HG03432 (cell line): Measurements from ENCODE around the gene LSP1.
A peak's percentile ranks its signal among the peaks of the same experiment; 100 is the strongest.
"Not testable (repeated sequence)": the region's sequence is repeated elsewhere in the genome, so short reads cannot be mapped to it uniquely, and the experiment has no call there.

Source experiments
- ATAC-seq: cut with Tn5 transposase; IDR thresholded peaks from one replicate; pipeline ENCODE4 v1.9.1; 2021; ENCODE audit warnings: mild to moderate bottlenecking, moderate library complexity; ENCODE audit not compliant: unreplicated experiment

The LSP1 gene

DNA sequence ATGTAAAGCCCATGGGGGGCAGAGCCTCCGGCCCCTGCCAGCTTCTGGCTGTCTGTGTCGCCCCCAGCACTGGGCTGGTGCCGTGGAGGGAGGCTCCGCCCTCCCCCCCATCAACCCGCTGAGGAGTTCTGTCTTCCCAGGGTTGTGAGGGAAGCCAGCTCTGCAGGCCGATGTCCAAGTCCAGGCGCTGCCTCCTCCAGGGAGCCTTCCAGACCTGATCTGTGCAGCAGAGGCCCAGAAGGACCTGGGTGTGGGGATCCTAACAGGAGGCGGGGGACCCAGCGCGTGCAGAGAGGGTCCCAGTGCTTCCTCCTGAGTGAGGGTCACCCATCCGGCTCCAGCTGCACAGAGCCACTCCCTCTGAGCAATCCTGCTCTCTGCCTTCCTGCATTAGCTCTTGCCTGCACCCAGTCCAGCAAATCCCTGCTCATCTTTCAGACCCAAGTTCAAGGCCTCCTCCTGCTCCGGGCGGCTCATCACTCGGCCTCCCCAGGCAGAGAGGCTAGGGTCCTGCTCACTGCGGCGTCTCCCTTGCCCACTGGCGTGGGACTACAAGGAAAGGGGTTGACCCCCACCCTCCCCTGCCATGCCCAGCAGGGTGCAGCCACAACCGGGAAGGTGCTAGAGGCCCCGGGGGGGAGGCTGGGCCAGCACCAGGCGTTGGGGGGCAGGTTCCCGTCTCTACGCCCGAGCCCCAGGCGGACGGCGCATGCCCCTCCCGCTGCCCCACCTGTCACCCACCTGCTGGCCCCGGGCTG lies 22.4 kb downstream of the LSP1 start:
- no peak for ATAC-seq

DNA sequence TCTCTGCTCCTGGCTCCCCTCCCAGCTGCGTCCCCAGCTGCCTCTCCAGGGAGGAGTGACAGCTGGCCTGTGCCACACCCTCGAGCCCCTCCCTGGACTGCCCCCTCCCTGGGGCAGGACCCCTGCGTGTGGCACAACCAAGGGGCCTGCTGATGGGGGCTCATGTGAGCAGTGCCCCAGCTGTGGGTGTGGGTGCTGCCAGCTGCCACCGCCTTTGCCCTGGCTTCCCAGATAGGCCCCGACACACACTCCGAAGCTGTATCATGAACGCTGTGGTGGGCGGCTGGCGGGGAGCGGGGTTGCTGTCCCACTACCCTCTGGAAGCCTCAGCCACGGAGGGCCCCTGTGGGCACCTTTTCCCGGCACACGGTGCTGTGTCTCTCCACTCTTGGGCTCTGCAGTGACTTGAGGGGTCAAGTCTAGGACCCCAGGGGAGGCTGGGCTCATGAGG lies 23.0 kb downstream of the LSP1 start:
- ATAC-seq = not testable (repeated sequence)

DNA sequence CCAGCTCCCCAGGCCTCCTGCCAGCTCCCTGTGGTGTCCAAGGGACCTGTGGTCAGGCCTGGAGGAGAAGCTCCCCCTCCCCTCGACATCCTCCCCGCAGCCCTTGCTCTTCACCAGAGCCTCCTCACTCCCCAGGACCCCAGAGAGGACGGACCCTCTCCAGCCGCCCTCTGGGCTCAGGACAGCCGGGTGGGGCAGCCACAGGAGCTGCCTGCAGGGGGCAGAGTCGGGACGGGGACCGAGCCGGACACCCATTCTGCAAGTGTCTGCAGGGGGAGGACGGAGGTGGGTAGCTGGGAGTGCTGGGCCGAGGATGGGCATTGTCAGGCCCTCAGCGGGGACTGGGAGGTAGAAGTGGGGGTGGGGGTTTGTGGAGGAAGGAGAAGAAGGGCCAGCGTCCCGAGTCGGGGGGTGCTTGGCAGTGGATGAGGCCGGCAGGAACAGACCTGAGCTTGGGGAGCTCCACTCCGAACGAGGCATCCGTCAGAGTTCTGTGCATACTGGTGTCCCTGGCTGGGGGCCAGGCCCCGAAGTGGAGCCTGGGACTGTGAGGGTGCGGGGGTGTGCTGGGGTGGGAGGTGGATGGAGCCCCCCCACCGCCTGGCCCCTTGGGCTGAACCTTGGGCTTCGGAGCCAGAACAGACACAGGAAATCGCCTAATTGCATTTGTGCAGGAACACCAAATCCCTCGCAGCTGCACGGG lies 23.6 kb downstream of the LSP1 start:
- no peak for ATAC-seq

DNA sequence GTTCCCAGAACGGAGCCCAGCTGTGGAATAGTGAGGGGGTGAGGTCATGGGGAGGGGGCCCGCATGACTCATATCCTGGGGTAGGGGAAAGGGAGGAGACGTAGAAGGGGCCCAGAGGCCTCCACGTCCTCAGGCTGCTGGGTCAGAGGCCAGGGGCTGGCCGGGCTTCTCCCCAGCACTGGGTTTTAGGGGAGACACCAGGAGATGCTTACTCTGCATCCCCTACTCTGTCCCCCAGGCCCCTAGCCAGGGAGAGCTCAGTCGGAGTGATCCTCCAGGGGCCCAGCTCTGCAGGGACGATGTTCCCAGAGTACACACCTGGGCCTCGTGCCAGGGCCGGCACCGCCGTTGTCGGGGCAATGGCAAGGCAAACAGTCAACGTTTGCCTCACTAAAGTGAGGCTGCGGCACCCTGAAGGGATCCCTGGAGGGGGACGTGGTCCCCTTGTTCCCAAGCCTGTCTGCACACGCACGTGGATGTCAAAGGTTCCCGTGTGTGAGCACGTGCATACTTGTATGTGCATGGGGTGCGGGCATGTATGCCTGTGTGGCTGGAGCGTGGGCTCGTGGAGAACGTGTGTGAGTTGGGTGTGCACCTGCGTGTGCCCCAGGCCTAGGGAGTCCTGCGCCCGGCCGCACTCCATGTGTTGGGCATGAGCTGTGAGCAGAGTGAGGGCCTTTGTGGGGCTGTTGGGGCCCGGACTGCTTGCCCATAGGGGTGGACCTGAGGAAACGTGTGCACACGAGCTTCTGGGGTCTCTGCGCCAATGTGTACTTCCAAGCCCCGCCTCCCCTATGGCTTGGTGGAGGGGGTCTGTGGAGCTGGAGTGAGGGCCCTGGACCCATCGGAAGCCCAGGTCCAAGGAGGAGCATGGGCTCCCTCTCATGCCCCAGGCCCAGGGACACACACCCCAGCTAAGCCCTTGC lies 24.6 kb downstream of the LSP1 start:
- ATAC-seq = no peak

DNA sequence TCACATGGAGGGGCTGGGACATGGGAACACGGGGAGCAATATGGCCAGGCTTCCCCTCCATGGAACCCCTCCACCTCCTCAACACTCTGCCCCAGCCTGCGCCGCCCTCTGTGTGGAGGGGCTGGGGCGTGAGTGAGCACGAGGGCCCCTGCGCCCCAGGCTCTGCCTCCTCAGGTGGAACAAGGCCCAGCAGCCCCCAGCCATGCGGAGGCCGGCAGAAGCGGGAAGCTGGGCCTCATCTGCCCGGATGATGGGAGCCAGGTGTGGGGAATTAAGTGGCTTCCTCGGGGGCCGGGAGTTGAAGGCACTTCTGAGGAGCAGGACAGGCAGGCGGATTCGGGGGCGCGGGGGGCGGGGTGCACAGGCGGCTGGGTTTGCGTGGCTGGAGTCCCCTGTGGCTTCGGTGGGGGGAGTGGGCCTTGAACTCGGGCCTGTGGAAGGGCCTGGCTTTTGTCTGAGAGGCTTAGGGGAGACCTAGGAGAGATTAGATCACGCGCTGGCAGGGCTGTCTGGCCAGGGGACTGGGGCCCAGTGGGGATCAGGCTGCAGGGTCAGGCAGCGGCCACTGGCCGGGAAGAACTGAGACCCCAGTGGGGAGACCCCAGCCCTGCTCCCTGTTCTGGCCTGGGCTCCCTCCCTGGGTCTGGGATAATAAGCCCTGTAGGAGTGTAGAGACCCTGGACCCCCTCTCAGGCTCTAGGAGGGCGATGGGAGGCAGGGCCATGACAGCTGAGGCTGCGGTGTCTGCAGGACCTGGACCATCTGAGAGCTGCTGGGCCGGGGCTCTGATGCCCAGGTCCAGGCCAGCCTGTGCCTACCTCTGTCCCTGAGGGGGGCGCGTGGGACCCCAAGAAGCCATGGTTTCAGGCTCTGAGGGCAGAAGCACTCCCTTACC lies 25.5 kb downstream of the LSP1 start:
- ATAC-seq = no peak

DNA sequence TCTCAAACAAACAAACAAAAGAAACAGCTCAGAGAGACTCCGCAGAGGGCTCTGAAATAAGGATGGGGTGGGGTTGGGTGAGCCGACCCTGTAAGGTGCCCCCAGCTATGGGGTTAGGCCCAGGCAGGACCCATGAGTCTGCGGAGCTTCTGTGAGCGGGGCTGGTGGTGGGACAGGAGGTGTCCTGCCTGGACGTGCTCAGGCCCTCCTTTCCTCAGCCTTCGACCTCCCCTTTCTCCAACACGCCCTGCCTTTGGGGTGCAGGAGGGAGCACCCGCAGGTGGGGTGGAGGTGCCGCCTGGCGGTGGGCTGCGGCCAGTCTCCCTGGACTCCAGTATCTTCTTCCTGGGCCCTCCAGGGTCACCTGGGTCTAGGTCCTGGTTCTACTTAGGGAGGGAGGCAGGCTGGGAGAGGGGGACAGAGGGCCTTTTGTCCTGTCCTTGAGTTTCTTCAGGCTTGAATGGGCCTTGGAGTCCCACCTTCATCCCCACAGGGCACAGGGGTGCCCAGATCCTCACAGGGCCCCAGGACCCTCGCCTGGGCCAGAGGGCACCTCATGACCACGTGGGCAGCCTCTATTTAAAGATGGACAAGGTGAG lies 26.6 kb downstream of the LSP1 start:
- ATAC-seq = no peak

DNA sequence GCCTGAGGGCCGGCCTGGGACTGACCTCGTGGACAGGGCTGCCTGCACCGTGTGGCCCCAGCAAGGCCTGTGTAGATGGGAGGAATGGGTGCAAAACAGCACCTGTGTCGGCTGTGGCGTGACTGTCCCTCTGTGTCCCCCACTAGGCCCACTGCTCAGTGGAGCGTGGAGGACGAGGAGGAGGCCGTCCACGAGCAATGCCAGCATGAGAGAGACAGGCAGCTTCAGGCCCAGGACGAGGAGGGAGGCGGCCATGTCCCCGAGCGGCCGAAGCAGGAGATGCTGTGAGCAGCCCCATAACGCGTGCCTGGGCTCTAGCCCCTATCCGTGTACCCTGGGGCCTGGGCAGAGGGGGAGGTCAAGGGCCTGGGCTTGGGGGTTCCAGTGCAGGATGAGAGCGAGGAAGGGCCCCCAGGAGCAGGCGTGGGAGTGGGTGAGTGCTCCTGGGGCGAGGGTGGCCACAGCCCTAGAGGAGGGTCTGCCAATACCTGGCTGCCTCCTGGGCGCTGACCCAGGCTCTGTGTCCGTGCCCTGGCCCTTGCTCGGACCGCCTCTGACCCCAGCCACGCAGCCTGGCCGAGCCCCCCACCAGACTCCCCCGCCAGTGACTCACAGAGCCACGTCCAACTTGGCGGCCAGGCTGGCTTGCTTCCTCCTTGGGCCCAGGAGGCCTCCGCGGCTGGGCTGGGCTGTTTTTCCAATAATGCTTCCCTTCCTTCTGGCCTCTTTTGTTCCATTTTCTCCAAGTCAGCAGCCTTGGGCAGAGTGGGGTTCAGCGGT lies 27.2 kb downstream of the LSP1 start:
- ATAC-seq = no peak

DNA sequence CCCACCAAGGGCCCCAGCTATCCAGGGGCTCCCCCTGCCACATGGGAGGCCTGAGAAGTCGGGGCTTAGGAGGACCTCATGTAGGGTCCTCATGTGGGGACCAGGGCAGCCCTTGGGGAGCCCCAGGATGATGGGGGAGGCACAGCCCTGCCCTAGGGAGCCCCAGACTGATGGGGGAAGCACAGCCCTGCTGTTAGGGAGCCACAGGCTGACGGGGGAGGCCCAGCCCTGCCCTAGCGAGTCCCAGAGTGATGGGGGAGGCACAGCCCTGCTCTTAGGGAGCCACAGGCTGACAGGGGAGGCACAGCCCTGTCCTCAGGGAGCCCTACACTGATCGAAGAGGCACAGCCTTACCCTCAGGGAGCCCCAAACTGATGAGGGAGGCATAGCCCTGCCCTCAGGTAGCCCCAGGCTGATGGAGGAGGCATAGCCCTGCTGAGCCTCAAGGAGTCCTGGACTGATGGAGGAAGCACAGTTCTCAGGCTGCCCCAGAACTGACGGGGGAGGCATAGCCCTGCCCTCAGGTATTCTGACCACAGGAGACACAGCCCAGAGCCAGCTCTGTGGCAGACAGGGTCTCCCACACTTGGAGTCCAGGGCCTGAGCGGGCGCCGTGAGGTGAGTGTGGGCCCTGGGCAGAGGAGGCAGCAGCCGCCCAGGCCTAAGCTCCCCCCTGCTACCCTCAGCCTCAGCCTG lies 28.0 kb downstream of the LSP1 start:
- ATAC-seq = no peak

DNA sequence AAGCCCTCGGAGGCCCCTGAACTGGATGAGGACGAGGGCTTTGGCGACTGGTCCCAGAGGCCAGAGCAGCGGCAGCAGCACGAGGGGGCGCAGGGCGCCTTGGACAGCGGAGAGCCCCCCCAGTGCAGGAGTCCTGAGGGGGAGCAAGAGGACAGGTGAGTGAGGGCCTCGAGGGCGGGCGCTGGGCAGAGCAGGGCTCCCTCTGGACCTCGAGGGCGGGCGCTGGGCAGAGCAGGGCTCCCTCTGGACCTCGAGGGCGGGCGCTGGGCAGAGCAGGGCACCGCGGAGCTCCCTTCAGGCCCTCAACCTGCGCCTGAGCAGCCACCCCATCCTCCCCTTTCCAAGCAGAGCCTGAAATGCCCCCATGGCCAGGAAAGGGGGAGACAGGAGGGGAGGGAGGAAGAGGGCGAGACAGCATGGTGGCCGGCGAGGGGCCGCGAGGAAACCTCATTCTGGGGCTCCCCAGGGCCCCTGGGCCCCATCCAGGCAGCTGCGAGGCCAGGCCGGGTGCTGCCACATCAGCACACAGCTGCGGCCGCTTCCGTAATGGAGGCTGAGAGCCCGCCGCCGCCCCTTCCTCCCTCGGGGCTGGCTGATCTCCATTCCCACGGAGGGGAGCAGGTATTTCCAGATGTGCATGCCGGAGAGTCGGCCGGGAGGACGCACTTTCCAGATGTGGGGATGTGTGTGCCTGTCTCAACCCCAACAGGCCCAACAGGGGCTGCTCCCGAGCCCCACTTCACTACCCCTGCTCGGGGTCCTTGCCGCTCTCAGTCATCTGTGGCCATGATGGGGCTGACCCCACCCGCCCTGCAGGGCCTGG lies 28.8 kb downstream of the LSP1 start:
- peak; percentile 41 for ATAC-seq

DNA sequence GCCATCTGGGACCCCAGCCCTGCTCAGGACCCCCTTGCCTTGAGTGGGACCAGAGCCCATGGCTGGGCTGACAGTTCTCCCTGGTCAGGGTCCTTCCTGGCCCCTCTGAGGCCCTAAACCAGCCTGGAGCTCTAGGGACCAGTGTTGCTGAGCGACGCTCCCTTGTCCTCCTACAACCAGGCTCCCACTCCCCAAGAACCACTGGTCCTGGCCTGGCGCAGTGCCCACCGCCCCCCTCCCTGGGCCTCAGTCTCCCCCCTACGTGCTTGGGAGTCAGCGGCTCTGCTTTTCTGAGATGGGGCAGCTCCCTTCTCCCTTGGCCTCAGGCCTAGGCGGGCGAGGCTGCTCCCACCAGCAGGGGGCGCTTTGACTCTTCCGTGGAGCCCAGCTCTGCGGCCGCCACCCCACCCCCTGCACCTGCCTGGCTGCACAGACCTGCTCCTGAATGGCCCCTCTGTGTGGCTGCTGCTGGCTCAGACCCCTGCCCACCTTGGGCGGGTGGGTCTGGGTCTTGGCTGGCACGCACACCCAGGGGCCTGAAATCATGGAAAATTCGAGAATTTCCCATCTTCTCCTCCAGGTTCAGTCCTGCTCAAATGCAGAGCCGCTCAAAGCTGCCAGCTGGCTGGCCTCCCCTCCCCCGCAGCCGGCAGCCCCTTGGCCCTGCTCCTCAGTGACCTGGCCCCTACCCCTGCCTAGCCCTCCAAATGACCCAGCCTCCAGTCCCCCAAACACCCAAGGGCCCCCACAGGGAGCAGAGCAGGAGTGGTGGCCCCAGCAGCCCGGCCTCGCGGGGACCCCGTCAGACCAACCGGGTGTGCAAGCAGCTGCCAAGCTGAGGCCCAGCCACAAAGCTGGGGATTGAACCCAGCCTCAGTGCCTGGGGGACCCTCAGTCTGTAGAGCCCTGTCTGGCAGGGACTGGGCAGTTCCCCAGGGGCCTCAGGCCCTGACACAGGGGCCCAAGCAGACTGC lies 29.7 kb downstream of the LSP1 start:
- peak; percentile 74 for ATAC-seq

DNA sequence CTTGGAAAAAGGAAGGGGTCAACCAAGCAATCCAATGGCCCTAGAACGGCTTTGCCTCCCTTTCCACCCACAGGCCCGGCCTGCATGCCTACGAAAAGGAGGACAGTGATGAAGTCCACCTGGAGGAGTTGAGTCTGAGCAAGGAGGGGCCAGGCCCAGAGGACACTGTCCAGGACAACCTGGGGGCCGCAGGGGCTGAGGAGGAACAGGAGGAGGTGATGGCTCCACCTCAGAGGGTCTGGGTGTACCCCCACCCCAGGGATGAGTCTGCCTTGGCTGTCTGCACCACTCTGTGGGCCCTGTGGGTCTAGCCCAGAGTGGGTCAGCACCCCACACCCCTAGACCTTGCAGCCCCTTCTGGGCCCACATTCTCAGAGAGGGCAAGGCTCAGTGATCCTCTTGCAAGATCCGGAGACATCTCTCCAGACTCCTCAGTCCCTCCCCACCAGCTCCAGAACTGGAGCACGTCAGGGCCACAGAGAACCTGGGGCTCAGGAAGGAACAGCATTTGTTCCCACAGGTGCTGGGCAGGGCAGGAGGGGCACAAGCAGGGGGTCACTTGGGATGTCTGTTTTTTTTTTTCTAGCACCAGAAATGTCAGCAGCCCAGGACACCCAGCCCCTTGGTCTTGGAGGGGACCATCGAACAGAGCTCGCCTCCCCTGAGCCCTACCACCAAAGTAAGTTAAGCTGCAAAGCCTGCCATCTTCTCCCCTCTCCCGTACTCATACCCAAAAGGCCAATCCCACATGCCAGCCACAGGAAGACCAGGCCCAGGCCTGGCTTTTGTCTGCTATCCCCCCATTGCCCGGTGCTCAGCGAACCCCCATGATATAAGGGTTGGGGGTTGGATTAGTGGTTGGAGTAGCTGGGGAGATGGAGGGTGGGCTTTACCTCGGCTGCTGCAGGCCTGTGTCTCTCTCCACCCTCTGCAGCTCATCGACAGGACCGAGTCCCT lies 30.7 kb downstream of the LSP1 start:
- no peak for ATAC-seq

DNA sequence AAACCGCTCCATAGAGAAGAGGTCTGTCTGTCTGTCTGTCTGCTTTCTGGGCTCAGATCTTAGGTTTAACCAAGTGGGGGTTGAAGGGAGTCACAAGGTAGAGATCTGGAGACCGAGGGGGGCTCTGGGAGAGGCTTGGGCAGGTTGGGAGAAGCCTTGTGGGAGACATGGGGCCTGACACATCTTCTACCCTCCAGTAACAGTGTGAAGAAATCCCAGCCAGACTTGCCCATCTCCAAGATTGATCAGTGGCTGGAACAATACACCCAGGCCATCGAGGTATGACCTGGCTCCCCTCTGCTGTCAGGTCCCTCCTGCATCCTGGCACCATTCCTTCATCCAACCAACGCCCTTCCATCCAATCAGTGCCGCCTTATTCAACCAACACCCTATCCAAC lies 31.4 kb downstream of the LSP1 start:
- no peak for ATAC-seq

DNA sequence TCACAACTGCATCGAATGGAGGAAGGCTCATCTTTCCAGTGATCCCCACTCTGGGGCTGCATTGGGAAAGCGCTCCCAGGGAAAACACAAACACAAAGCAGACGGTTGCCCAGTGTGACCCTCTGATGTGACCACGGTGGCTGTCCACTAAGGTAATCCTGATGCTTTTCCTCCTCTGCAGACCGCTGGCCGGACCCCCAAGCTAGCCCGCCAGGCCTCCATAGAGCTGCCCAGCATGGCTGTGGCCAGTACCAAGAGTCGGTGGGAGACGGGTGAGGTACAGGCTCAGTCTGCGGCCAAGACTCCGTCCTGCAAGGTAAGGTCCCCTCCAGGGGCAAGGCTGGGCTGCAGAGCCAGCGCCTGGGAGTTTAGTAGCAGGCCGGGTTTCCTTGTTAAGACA lies 33.7 kb downstream of the LSP1 start:
- ATAC-seq = not testable (repeated sequence)

DNA sequence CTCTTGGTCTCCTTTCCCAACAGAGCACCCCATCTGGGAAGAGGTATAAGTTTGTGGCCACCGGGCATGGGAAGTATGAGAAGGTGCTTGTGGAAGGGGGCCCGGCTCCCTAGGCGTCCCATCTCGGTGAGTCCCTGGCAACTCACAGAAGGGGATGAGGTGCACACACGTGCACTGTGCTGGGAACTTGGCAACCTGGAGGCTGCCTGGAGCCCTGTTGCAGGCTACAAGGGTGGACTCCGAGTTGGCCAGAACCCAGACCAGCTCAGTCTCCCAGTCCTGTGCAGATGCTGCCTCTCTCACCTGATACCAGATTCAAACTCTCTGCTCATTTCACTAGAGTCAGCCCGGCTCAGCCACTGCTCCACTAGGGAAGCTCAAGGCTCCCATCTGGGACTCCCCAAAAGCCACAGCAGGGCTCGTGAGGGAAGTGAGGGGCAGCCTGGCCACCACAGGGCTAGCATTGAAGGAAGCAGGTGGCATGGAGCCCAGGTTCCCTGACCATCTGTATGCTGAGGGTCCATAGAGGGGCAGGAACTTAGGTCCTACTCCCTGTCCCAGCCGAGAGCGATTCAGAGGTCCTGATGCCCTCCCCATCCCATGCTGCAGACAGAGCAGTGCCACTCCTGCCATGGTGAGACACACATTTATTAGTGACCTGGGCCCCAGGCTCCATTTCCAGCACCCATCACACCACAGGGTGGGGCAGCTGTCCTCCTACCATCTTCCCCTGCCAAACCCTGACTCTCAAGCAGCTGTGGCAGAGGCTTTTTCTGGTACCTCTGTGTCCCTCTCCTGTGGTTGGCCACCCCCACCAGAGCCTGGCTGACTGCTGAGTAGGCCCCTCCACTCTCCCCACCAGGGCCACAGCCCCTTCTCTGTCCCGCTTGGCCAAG lies 34.8 kb downstream of the LSP1 start:
- no peak for ATAC-seq
